H1 (cell line): Measurements from ENCODE around the gene CARD16. TPM values are rescaled to one million over a fixed set of nuclear protein-coding genes. Genes with fewer than 3 reads are reported as not detected.

Experiments used
- CTCF ChIA-PET: fragments of 300-600 bp; sonication (Branson Sonifier 250); formaldehyde crosslinking; loops from one replicate; lab custom pipeline; 2021; ENCODE audit not compliant: partially characterized antibody; lab: Charles Lee
- POLR2A ChIA-PET: fragments of 300-600 bp; sonication (Branson Sonifier 250); formaldehyde crosslinking; loops from one replicate; lab custom pipeline; 2021; ENCODE audit warnings: inconsistent platforms; ENCODE audit not compliant: partially characterized antibody; lab: Charles Lee
- DNase-seq, 2 experiments: peaks; one replicate each; pipeline versions ENCODE4 v3.0.0 to v3.0.0-alpha.2; 2010 to 2022; ENCODE audit warnings: low spot score in 2 of 2, low read depth in 1 of 2, mixed read lengths in 1 of 2
- FAIRE-seq: peaks from 2 replicates; lab custom pipeline; 2011; peaks lifted over from hg19 to GRCh38; lab: Jason Lieb, UNC
- H2AFZ ChIP-seq: 2 replicates; pipeline ENCODE4 v1.8.1; 2012; ENCODE audit warnings: low read length, inconsistent platforms
- H2AK5ac ChIP-seq: 2 replicates; pipeline ENCODE4 v1.6.1; 2013; ENCODE audit warnings: low read depth, low read length
- H2BK120ac ChIP-seq: replicated peaks from 2 replicates; pipeline ENCODE3; 2013; ENCODE audit warnings: low read depth, low read length, inconsistent platforms
- H2BK12ac ChIP-seq: 2 replicates; pipeline ENCODE4 v1.6.1; 2013; ENCODE audit warnings: low read depth, low read length
- H2BK15ac ChIP-seq: 2 replicates; pipeline ENCODE4 v1.6.1; 2013; ENCODE audit warnings: low read length
- H2BK20ac ChIP-seq: 2 replicates; pipeline ENCODE4 v1.6.1; 2013; ENCODE audit warnings: low read length
- H2BK5ac ChIP-seq: 2 replicates; pipeline ENCODE4 v1.6.1; 2013; ENCODE audit warnings: low read depth, low read length
- H3K14ac ChIP-seq: 2 replicates; pipeline ENCODE4 v1.6.1; 2013; ENCODE audit warnings: inconsistent platforms; ENCODE audit not compliant: insufficient read length
- H3K18ac ChIP-seq: 2 replicates; pipeline ENCODE4 v1.6.1; 2013; ENCODE audit warnings: low read length; ENCODE audit errors: extremely low read depth
- H3K23ac ChIP-seq: 2 replicates; pipeline ENCODE4 v1.6.1; 2013; ENCODE audit warnings: inconsistent platforms; ENCODE audit not compliant: insufficient read length
- H3K23me2 ChIP-seq: 2 replicates; pipeline ENCODE4 v1.6.1; 2013; ENCODE audit warnings: low read depth, low read length
- H3K27ac ChIP-seq: 2 replicates; pipeline ENCODE4 v1.6.1; 2011; ENCODE audit warnings: low read depth, low read length, inconsistent platforms
- H3K27me3 ChIP-seq, 4 experiments: replicated peaks in 1 of 4; 1 replicate in 1 of 4; 2 replicates in 3 of 4; pipeline versions ENCODE4 v1.6.1 to v1.8.1; 2011 to 2013; ENCODE audit warnings: low read length in 3 of 4, mild to moderate bottlenecking in 3 of 4, inconsistent platforms in 2 of 4, mixed read lengths in 2 of 4, moderate library complexity in 1 of 4; ENCODE audit not compliant: control insufficient read depth in 3 of 4, insufficient read depth in 3 of 4; ENCODE audit errors: extremely low read depth in 1 of 4
- H3K36me3 ChIP-seq, 4 experiments: 2 replicates each; pipeline versions ENCODE4 v1.6.1 to v1.8.1; 2011 to 2013; ENCODE audit warnings: mild to moderate bottlenecking in 4 of 4, low read length in 3 of 4, moderate library complexity in 2 of 4, control low read depth in 1 of 4, inconsistent platforms in 1 of 4; ENCODE audit not compliant: insufficient read depth in 4 of 4, control insufficient read depth in 2 of 4
- H3K4ac ChIP-seq: replicated peaks from 2 replicates; pipeline ENCODE3; 2013; ENCODE audit warnings: low read length, low read depth, mixed read lengths, inconsistent platforms; ENCODE audit not compliant: insufficient read length
- H3K4me1 ChIP-seq, 4 experiments: replicated peaks in 1 of 4; 1 replicate in 1 of 4; 2 replicates in 3 of 4; pipeline versions ENCODE4 v1.6.1 to v1.8.1; 2011 to 2013; ENCODE audit warnings: low read length in 3 of 4, inconsistent platforms in 2 of 4, mixed read lengths in 1 of 4; ENCODE audit not compliant: insufficient read depth in 4 of 4, control insufficient read depth in 3 of 4
- H3K4me2 ChIP-seq, 2 experiments: 2 replicates each; pipeline versions ENCODE4 v1.6.1 to v1.8.1; 2011 to 2013; ENCODE audit warnings: low read depth in 2 of 2, low read length in 2 of 2, control low read depth in 1 of 2, inconsistent platforms in 1 of 2, mild to moderate bottlenecking in 1 of 2; ENCODE audit not compliant: insufficient read depth in 1 of 2
- H3K4me3 ChIP-seq, 4 experiments: fragments of 200-600, 300-600 bp in 1 of 4; sonication (generic), shearing (Covaris generic), sonication (Bioruptor Twin) in 1 of 4; 2 replicates each; pipeline versions ENCODE4 v1.5.1 to v1.8.1; 2011 to 2016; ENCODE audit warnings: low read length in 4 of 4, low read depth in 3 of 4, control low read depth in 2 of 4, inconsistent platforms in 2 of 4, mild to moderate bottlenecking in 2 of 4, mixed read lengths in 1 of 4, moderate library complexity in 1 of 4; ENCODE audit not compliant: insufficient read depth in 2 of 4; ENCODE audit errors: extremely low read depth in 1 of 4
- H3K56ac ChIP-seq: replicated peaks from 2 replicates; pipeline ENCODE3; 2013; ENCODE audit warnings: low read depth, mild to moderate bottlenecking, mixed read lengths, low read length, inconsistent platforms; ENCODE audit not compliant: insufficient read length
- H3K79me1 ChIP-seq: 2 replicates; pipeline ENCODE4 v1.6.1; 2013; ENCODE audit warnings: low read depth, low read length, control low read depth
- H3K79me2 ChIP-seq, 2 experiments: 2 replicates each; pipeline versions ENCODE4 v1.6.1 to v1.8.1; 2012 to 2013; ENCODE audit warnings: low read length in 2 of 2, mild to moderate bottlenecking in 2 of 2, inconsistent platforms in 1 of 2; ENCODE audit not compliant: insufficient read depth in 2 of 2, control insufficient read depth in 1 of 2
- H3K9ac ChIP-seq, 4 experiments: replicated peaks in 1 of 4; 1 replicate in 1 of 4; 2 replicates in 3 of 4; pipeline versions ENCODE4 v1.6.1 to v1.8.1; 2011 to 2013; ENCODE audit warnings: low read depth in 3 of 4, low read length in 3 of 4, control low read depth in 2 of 4, mild to moderate bottlenecking in 2 of 4, moderate library complexity in 2 of 4, inconsistent platforms in 1 of 4; ENCODE audit errors: extremely low read depth in 1 of 4
- H3K9me3 ChIP-seq, 2 experiments: 2 replicates each; pipeline versions ENCODE4 v1.6.1 to v1.8.1; 2012 to 2013; ENCODE audit warnings: mild to moderate bottlenecking in 2 of 2, moderate library complexity in 2 of 2, control low read depth in 1 of 2, inconsistent platforms in 1 of 2, low read depth in 1 of 2, low read length in 1 of 2, mixed read lengths in 1 of 2; ENCODE audit not compliant: insufficient read depth in 2 of 2
- H4K20me1 ChIP-seq, 2 experiments: replicated peaks in 1 of 2; 2 replicates each; pipeline versions ENCODE3 to v1.8.1; 2011 to 2013; ENCODE audit warnings: inconsistent platforms in 2 of 2, low read length in 2 of 2, mild to moderate bottlenecking in 1 of 2; ENCODE audit not compliant: insufficient read depth in 2 of 2, control insufficient read depth in 1 of 2
- H4K5ac ChIP-seq: 2 replicates; pipeline ENCODE4 v1.6.1; 2013; ENCODE audit warnings: low read length, low read depth, mixed read lengths, inconsistent platforms; ENCODE audit not compliant: insufficient read length
- H4K8ac ChIP-seq: 2 replicates; pipeline ENCODE4 v1.8.0; 2013; ENCODE audit warnings: mild to moderate bottlenecking, moderate library complexity, low read length, inconsistent platforms; ENCODE audit not compliant: insufficient read depth; ENCODE audit errors: extremely low read depth
- H4K91ac ChIP-seq: replicated peaks from 2 replicates; pipeline ENCODE3; 2013; ENCODE audit warnings: low read length, mixed read lengths, inconsistent platforms; ENCODE audit not compliant: insufficient read length
- CTCF ChIP-seq, 3 experiments: IDR thresholded peaks; 1 replicate in 2 of 3; 2 replicates in 1 of 3; pipeline versions ENCODE4 v1.5.1 to v1.6.1; 2011; ENCODE audit warnings: low read length in 3 of 3, mild to moderate bottlenecking in 3 of 3, inconsistent platforms in 2 of 3, low read depth in 1 of 3, moderate library complexity in 1 of 3; ENCODE audit not compliant: insufficient read depth in 1 of 3; ENCODE audit errors: control extremely low read depth in 1 of 3
- EGR1 ChIP-seq: IDR thresholded peaks from 2 replicates; pipeline ENCODE4 v1.6.1; 2011; ENCODE audit warnings: low read depth, low read length, borderline replicate concordance
- NRF1 ChIP-seq: IDR thresholded peaks from 2 replicates; pipeline ENCODE4 v1.6.1; 2011; ENCODE audit warnings: mild to moderate bottlenecking, low read depth, low read length, improper control_type of control experiment
- POLR2AphosphoS5 ChIP-seq: IDR thresholded peaks from 2 replicates; pipeline ENCODE4 v1.6.1; 2011; ENCODE audit warnings: low read depth, low read length
- RAD21 ChIP-seq, 2 experiments: IDR thresholded peaks in 1 of 2; conservative IDR thresholded peaks in 1 of 2; 2 replicates each; pipeline ENCODE4 v1.6.1; 2011; ENCODE audit warnings: low read depth in 2 of 2, low read length in 2 of 2, improper control_type of control experiment in 1 of 2, inconsistent platforms in 1 of 2, mild to moderate bottlenecking in 1 of 2, moderate library complexity in 1 of 2
- TEAD4 ChIP-seq: IDR thresholded peaks from 2 replicates; pipeline ENCODE4 v1.6.1; 2012; ENCODE audit warnings: low read depth, low read length, inconsistent platforms, mixed read lengths
- WGBS, 2 experiments: shearing (Covaris generic) in 1 of 2; methylation state at CpG; one replicate each; pipeline versions ENCODE4 v1.1.6 to v1.1.7; 2013 to 2015; ENCODE audit warnings: low lambda C conversion rate in 2 of 2, mixed read lengths in 2 of 2, inconsistent platforms in 1 of 2, low coverage in 1 of 2, missing lambda C conversion rate in 1 of 2; ENCODE audit not compliant: insufficient replicate concordance in 2 of 2, insufficient coverage in 1 of 2, insufficient read length in 1 of 2; ENCODE audit errors: extremely low coverage in 1 of 2, missing lambda C conversion rate in 1 of 2; 5-methylcytosine and 5-hydroxymethylcytosine counted together
- polyA plus RNA-seq, 7 experiments: library from polyadenylated mRNA; depleted of rRNA in 3 of 7; stranded (reverse) in 5 of 7; unstranded in 2 of 7; fragments of >200 nt in 5 of 7; fragments of 200-250 nt in 2 of 7; gene quantifications; 1 replicate in 5 of 7; 2 replicates in 1 of 7; 4 replicates in 1 of 7; pipeline versions ENCODE4 v1.2.1 to v1.2.3, GENCODE V29; 2011 to 2013; ENCODE audit warnings: missing spikeins in 2 of 7, mixed read lengths in 2 of 7
- total RNA-seq: library from RNA; stranded (reverse); fragmentation: NEBNext Ultra II Directional; extraction: Animal tissue kit (Norgen Biotek cat#: 25700); gene quantifications from 2 replicates; pipeline ENCODE4 v1.2.1, GENCODE V29; 2021
- TF ChIP-seq, protein P1 (sequence below): IDR thresholded peaks from 2 replicates; pipeline ENCODE4 v1.6.1; 2012; ENCODE audit warnings: inconsistent platforms

CARD16 gene
- total and polyA plus RNA-seq, 2 of the 8 experiments (the other 6 are each of a cell fraction or from before 2014, with no cell fraction given), result not detected

- Histone ChIP-seq H3K27me3 (no peaks in the 10 kb centered on the region), H3K79me1 (no peaks in the 10 kb centered on the region), H4K91ac (no peak overlapping the region), H3K14ac (no peak overlapping the region), H2BK120ac (no peak overlapping the region), H3K18ac (no peak overlapping the region), H3K9me3 (no peaks in the 10 kb centered on the region), H3K36me3 (no peaks in the 10 kb centered on the region), H3K4me1 (no peaks in the 10 kb centered on the region), H3K23ac (no peak overlapping the region), H3K4me3 (no peak overlapping the region), H4K5ac (no peak overlapping the region), H3K4ac (no peak overlapping the region), H3K56ac (no peak overlapping the region), H4K20me1 (no peaks in the 10 kb centered on the region), H3K79me2 (no peaks in the 10 kb centered on the region), H3K23me2 (0 out of 2 replicates have a peak, but pooled peaks cover 1% of the 10 kb centered on the region), H2BK5ac (no peak overlapping the region), H2BK20ac (no peak overlapping the region), H3K27ac (no peak overlapping the region), H4K8ac (no peak overlapping the region), H2BK15ac (no peak overlapping the region), H3K9ac (no peak overlapping the region), H2AFZ (no peak overlapping the region), H3K4me2 (no peak overlapping the region), H2BK12ac (peak overlapping the region; percentile 31; the same call in 1 of the 2 replicates), H2AK5ac (no peak overlapping the region)
- ChIA-PET POLR2A (no interaction called here), CTCF (interaction anchor here (0.6 to 1.5 kb wide), 12 partner anchors 8 to 712 kb away, joined by 3 to 5 read pairs (median 3); no protein-coding TSS in a partner anchor)
- DNase-seq, result peak in 1 of 2 experiments; percentile 76
- TF ChIP-seq, protein P1, sequence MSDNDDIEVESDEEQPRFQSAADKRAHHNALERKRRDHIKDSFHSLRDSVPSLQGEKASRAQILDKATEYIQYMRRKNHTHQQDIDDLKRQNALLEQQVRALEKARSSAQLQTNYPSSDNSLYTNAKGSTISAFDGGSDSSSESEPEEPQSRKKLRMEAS, result peak; percentile 56
- TF ChIP-seq TEAD4 (0 out of 2 replicates have a peak, but pooled peaks have one; percentile 21), EGR1 (no peak), POLR2AphosphoS5 (no peak), NRF1 (no peak), CTCF (IDR thresholded peaks at IDR 0.05; ENCODE audit: control extremely low read depth in 1 of 3, insufficient read depth in 1 of 3, low read depth in 1 of 3, low read length in 3 of 3) (peak; percentile 79 to 92 (median 85)), RAD21 (IDR thresholded peaks at IDR 0.05 in 1 of 2, conservative IDR thresholded peaks at IDR 0.05 in 1 of 2; ENCODE audit: low read depth in 2 of 2, low read length in 2 of 2) (peak; percentile 69 to 75)
- 61% methylated on average over 7 of the region's 7 CpGs; no CpG with 5 or more reads in 1 of the 2 experiments for WGBS, 2 experiments
- FAIRE-seq, result peak; percentile 48
Measured at GRCh38 chr11:105000797-105001196, 44.3 kb downstream of the CARD16 start.
